IPS-11a (cell line): ENCODE data around the gene PLK5.

Source experiments
- H3K4me3 ChIP-seq: one replicate; pipeline ENCODE4 v1.5.1; 2013; ENCODE audit warnings: low read depth, low read length, control low read depth

The PLK5 gene

DNA sequence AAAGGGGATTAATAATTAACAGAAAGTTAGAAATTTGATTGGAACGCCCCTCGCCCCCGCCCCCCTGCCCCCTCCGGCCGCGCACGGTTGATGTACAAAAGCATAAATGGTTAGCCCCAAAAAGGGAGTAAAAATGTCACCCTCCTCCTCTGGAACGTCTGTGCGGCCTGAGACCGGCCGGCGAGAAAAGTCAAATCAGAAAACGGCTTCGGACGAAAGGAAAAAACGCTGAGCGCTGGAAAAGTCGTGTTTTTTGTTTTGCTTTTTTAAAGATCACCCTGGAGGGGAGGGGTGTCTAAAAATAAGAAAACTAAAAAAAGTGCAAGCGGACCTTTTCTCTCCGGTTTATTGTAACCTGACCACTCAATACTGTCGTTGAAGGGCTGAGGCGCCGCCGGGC lies 31.1 kb downstream of the PLK5 start:
- H3K4me3 ChIP-seq = no peak overlapping the region

DNA sequence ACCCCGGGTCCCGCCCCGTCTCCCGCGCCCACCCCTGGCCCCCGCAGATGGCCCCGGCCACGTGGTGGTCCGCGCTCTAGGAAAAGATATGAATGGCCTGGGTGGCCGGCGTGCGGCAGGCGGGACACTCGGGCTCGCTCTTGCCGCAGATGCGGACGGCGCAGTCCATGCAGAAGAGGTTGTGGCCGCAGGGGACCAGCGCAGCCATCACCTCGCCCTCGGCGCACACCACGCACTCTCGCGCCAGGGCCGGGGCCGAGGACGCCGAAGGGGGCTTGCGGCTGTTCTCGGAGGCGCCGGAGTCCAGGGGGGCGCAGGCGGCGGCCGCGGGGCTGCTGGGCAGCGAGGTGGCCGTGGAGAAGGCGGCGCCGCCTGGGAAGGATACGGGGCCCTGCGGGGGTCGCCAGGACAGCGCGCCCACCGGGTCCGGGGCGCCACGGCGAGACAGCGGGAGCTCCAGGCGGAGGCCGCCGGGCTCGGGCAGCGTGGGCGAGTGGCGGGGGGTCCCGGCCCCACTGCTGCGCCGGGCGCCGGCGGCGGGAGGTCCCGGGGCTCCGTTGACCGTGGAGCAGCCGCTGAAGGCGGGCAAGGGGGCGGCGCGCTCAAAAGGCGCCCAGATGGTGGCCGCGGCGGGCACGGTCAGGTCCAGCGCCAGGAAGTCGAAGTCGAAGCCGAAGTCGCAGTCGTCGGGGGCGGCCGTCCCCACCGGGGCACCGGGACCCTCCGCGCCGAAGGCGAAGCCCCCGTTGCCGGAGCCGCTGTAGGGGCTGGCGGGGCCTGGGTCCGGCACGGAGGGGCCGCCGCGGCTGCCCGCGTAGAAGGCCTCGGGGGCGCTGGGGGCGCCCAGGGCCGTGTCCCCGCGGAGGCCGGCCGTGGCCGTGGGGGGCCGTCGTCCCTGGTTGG lies 31.9 kb downstream of the PLK5 start:
- H3K4me3 ChIP-seq = no peak overlapping the region

DNA sequence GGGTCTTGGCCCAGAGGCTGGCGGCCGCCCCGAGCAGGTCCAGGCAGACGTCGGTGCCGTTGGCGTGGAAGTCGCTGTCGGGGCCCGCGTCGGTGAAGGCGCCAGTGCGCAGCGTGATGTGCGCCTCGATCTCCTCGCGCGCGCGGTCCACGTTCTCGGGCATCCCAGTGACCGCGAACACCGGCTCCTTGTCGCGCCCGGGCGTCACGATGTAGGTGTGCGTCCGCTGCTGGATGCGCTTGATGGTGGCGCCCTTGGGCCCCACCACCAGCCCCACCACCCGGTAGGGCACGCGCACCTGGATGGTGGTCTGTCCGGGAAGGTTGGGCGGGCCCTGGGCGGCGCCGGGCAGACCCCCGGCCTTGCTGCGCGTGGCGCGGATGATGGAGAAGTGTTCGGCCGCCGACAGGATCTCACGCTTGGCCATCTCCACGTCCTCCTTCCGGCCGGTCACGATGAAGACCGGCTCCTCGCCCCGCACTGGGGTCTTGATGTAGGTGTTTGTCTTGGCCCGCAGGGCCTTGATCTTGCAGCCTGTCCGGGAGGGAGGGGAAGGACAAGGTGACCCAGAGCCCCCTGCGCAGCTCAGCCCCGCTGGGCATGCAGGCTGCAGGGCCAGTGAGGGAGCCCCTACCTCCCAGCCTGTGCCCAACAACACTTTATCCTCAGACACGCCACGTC lies 32.7 kb downstream of the PLK5 start:
- no peak overlapping the region for H3K4me3 ChIP-seq

DNA sequence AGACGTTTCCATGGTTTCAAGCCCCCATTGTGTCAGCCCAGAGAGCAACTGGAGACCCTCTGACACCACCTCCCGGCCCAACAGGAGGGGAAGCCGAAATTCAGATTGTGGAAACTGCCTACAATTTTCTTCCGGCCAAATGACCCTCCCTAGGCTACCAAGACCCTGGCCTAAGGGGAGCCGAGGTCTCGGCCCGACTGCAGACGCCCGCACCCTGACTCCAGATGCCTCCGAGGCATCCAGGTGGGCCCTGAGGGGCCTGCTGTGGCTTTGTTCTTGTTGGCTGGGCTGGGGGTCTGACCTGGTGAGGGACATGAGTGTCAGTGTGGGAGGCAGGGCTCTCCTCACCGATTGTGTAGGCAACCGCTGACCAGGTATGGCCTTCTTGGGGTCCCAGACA lies 34.7 kb downstream of the PLK5 start:
- H3K4me3 ChIP-seq = no peak overlapping the region

DNA sequence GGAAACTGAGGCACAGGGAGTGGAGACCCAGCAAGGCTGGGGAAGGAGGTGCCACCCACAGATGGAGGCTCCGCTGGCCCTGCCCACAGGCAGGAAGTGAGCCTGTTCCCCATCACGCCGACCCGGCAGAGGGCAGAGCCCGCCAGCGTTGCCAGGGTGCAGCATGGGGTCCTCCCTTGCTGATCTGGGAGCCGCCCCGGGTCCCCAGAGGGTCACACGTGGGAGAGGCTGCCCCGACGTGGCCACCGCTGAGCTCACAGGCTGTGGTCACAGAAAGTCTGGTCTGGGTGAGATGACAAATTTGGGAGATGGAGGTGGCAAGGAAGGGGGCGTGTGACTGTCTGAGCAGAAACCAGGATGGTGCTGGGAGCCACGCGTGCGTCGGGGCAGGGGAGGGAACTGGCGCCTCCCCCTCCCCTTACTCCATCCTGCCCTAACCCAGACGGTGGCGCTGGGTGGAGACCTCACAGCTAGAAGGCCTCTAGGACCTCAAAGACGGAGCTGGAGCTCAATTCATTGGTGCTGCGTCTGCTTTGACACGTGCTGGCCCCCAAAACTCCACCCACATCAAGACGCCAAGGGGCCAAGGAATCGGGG lies 36.5 kb downstream of the PLK5 start:
- no peak overlapping the region for H3K4me3 ChIP-seq

DNA sequence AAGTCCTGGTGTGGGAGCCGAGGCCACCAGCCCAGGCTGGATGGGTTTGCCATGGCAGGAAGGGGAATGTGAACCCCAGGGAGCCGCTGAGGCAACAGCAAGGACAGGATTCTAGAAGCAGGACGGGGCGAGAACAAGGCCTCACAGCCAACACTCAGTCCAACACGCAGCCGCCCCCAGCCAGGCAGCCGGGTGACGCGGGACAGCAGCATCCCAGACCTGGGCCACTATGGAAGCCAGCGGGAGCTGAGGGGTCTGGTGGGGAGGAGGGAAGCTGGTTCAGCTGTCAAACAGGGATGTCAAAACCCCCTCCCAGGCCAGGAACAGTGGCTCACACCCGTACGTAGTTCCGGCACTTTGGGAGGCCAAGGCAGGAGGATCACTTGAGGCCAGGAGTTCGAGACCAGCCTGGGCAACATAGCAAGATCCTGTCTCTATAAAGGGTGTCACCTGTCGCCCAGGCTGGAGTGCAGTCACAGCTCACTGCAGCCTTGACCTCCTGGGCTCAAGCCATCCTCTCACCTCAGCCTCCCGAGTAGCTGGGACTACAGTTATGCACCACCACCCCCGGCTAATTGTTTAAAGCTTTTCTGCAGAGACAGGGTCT lies 37.5 kb downstream of the PLK5 start:
- H3K4me3 ChIP-seq = no peak overlapping the region

DNA sequence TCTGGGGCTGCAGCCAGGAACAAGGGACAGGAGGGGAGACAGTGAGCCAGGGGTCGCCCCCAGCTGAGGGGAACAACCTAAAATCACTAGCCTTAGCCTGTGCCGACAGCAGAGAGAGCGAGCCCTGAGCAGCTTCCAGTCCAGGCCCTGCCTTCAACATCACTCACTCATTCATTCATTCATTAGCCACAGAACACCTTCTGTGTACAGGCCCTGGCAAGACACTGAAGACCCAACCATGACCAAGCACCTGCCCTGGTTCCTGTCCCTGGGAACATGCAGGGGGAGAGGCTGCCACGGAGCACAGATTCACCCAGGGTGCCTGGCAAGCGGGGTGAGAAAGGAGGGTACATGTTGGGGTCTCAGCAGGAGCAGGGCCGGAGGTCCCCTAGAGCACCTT lies 39.4 kb downstream of the PLK5 start:
- no peak overlapping the region for H3K4me3 ChIP-seq

DNA sequence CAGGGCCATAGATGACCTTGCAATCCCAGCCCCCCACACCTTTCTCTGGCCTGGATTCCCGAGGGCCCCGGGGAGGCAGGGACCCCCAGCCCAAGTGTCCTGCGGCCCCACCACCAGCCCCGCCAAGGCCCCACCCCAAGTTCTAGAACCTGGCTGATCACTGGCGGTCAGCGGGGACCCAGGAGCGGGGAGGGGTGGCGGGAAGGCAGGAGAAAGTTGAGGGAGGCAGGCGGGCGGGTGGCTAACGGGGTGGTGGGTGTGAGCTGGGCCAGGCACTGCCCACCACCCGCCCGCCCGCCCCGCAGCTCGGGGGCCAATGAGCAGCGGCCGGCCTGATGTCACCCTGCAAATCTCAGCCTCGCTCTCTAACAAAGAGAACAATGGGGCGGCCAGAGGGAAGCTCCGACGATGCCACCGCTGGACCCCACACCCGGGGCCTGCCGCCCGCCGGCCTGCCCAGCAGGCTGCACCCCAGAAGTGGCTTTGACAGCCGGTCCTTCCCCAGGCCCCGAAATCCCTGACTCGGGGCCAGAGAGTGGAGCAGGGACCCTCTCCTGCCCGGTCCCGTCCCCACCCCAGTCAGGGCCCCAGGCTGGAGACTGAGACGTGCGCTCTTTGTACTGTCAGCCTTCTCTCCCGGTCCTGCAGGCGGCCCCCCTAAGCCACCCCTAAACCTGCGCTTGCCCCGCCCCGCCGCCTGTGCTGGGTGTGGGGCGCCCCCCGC lies 42.7 kb downstream of the PLK5 start:
- peak overlapping the region; percentile 80 for H3K4me3 ChIP-seq

DNA sequence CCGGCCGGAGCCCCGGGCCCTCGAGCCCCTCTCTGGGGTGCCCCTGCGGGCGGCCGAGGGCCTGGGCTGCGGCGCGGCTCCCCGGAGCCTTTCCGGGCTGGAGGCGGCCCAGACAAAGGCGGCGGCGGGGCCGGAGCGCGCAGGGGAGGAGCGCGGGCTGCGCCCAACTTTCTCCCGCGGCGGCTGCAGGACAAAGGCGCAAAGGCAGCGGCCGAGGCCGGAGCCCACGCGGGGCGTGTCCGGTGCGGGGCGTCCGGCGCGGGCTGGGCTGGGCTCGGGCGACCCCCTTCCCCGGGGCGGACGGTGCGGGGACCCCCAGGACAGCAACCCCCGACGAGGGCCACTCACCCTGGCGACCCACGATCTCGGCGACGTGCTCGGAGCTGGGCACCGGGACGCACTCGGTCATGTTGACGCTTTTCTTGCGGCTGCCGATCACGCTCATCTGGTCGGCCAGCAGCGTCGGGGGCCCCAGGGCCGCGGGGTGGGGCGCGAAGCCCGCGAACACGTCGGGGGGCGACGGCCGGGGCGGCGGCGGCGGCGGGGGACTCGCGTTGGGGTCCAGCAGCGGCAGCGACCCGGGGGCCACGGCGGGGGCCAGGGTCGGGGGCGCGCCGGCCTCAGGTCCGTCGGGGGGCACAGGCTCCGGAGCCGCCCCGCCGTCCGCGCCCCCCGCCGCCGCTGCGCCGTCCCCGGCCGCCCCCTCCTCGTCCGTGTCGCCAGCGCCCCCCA lies 43.4 kb downstream of the PLK5 start:
- H3K4me3 ChIP-seq = peak overlapping the region; percentile 80

DNA sequence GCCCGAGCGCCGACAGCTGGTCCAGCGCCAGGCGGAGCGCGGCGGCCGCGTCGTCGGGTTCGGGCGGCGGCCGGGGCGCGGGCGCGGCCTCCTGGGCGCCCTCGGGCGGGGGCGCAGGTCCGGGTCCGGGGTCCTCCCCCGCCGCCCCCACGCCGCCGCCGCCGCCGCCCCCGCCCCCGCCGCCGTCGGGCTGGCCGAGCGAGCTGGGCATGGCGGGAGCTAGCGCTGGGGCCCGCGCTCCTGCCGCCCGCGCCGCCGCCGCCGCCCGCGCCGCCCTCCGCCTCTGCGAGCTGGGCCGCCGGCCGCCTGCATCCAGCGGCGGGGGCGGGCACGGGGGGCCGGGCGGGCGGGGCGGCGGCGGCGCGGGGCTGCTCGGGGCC lies 44.0 kb downstream of the PLK5 start:
- no peak overlapping the region for H3K4me3 ChIP-seq

DNA sequence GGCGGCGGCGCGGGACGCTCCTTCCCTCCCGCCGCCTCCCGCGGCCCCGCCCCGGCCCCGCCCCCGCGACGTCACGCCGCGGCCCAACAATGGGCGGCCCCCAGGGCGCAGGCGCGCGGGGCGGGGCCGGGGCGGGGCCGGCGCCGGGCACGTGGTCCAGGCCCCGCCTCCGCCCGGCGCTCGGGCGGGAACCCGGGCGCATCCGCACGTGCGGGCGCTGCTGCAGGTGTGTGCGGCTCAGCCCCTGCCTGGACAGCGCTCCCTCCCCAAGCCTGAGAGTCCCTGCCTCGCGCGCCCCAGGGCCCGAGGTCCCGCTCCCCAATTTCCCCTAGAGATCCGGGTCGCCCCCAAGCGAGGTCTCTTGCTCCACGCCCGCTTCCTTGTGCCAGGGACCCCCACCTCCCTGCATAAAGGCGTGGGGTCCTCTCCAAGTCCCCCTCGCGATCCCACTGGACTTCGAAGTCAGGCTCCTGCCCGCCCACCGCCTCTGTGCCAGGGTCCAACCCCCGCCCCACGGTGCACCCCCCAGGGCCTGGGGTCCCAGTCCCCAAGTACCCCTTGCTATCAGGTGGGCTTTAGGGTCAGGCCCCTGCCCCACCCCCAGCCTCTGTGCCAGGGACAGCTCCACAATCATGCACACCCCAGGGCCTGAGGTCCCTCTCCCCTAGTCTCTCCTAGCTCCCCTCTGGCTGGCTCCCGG lies 44.6 kb downstream of the PLK5 start, which contains the start of gene MEX3D:
MEX3D (minus strand) TSS at position 6 of the 700 bp plus-strand sequence. CDS start 267 bp downstream, outside the sequence.
- H3K4me3 ChIP-seq = peak within 1 kb of the TSS; percentile 80

DNA sequence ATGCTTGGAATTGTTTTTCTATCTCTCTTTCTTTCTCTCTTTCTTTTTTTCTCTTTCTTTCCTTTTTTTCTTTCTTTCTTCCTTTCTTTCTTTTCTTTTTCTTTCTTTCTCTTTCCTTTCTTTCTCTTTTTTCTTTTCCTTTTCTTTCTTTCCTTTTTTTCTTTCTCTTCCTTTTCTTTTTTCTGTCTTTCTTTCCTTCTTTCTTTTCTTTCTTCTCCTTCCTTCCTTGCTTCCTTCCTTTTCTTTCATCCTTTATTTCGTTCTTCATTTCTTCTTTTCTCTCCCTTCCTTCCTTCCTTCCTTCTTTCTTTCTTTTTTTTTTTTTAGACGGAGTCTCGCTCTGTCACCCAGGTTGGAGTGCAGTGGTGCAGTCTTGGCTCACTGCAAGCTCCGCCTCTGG lies 46.1 kb downstream of the PLK5 start:
- no peak overlapping the region for H3K4me3 ChIP-seq

DNA sequence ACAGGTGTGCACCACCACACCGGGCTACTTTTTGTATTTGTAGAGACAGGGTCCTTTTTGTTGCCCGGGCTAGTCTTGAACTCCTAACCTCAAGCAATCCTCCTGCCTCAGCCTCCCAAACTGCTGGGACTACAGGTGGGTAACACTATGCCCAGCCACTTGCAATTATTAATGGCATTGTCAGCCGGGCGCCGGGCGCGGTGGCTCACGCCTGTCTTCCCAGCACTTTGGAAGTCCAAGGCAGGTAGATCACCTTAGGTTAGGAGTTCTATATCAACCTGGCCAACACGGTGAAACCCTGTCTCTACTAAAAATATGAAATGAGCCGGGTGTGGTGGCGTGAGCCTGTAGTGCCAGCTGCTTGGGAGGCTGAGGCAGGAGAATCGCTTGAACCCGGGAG lies 47.0 kb downstream of the PLK5 start:
- no peak overlapping the region for H3K4me3 ChIP-seq

DNA sequence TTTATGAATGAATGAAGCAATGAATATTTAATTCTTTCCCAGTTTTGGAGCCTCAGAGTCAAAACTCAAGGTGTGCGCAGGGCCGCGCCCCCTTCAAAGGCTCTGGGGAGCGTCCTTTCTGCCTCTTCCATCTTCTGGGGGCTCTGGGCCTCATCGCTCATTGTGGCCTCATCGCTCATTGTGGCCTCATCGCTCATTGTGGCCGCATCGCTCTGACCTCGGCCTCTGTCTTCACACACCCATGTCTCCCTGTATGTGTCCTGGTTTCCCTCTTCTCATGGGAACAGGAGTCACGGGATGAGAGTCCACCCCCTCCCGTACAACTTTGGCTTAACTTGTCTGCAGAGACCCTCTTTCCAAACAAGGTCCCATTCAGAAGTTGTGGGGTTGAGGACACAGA lies 47.5 kb downstream of the PLK5 start:
- no peak overlapping the region for H3K4me3 ChIP-seq

DNA sequence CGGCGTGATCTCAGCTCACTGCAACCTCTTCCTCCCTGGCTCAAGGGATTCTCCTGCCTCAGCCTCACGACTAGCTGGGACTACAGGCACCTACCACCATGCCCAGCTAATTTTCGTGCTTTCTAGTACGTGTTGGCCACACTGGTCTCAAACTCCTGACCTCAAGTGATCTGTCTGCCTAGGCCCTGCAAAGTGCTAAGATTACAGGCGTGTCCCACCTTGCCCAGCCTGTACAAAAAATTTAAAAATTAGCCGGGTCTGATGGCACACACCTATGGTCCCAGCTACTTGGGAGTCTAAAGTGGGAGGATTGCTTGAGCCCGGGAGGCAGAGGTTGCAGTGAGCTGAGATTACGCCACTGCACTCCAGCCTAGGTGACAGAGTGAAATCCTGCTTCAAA lies 48.9 kb downstream of the PLK5 start:
- no peak overlapping the region for H3K4me3 ChIP-seq

DNA sequence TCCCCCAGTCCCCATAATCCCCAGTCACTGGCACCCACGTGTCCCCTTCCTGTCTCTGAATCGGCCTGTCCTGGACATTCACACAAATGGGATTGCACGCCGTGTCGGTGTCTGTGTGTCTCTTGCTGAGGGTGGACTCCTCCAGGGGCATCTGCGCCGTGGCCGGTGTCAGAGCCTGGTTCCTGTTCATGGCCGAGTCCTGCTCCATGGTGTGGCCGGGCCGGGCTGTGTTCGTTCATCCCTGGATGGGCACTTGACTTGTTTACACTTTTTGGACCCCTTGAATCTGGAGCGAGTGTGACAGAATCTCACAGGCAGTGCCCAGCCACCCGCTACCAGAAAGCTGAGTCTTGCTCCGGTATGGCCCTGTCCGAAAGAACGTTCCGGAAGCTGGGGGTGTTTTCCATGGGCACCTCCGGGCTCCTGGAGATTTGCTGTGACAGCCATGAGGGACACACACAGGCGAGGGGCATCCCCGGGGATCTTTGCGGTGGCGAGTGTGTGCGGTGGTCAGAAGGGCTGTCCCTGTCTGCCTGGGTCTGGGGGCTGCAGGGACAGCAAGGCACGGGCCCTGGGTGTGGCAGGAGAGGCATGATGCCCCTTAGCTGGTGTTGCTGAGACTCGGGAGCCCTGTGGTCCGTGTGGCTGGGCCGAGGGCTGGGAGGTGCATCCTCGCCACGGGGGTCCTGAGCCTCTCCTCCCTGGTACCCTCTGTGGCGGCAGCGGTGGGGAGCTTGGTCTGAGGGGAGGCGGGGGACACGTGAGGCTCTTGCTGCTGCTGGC lies 50.7 kb downstream of the PLK5 start:
- H3K4me3 ChIP-seq = no peak overlapping the region

DNA sequence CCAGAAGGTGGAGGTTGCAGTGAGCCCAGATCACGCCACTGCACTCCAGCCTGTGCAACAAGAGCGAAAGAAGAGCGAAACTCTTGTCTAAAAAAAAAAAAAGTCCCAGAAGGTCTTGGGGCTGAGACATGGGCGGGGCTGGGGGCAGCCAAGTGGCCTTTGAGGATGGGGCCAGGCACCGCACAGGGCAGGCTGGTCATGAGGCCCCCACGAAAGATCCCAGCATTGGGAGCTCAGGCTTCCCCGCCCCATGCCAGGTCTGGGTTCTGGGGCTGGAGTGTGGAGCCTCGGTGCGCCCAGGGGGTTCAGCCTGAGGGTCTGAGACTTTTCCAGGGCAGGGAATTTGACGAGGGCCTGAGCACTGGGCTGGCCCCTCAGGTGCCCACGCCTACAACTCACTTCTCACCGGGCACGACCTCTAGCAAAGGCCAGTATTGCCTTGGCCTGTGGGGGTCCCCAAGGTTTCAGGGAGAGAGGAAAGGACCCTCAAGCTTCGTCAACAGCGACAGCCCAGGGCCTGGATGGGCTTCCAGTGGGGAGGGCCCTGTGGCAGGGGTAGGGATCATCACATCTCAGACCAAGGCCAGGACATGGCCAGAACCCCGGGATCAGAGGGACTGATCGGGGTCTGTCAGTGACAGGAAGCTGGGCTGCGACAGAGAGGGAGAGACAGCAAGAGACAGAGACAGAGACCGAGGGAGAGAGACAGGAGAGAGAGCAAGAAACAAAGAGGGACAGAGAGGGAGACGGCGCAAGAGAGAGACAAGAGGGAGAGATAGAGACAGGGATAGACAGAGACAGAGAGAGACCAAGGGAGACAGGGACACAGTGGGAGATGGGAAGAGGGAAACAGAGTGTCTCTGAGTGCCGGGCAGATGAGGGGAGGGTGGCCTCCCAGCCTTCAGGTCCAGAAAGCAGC lies 51.7 kb downstream of the PLK5 start:
- H3K4me3 ChIP-seq = no peak overlapping the region
